Fibroblast of the aortic adventitia (primary cell): ENCODE results near the gene ECHS1. TPM values are rescaled to one million over a fixed set of nuclear protein-coding genes. Genes with fewer than 3 reads are reported as not detected.

Experiments used
- DNase-seq: peaks from one replicate; pipeline ENCODE4 v3.0.0-alpha.2; 2010; ENCODE audit warnings: low read depth
- H3K4me3 ChIP-seq: 2 replicates; pipeline ENCODE4 v1.5.1; 2011; ENCODE audit warnings: low read depth, mild to moderate bottlenecking, control low read depth, low read length, moderate library complexity
- CTCF ChIP-seq: IDR thresholded peaks from 2 replicates; pipeline ENCODE4 v1.5.1; 2011; ENCODE audit warnings: mild to moderate bottlenecking, low read length, control low read depth, inconsistent platforms; ENCODE audit not compliant: insufficient read depth
- total RNA-seq: library from RNA; depleted of rRNA; stranded (reverse); fragments of >200 nt; gene quantifications from 2 replicates; pipeline ENCODE4 v1.2.3, GENCODE V29; 2012; ENCODE audit warnings: low replicate concordance

Gene ECHS1
- total RNA-seq, 1 donor, result 47.3 TPM

- H3K4me3 ChIP-seq, result no peak overlapping the region
- DNase-seq, result no peak
- no peak for TF ChIP-seq CTCF
Observed at GRCh38 chr10:133384071-133384470, 10.9 kb upstream of the ECHS1 start.

- TF ChIP-seq CTCF, result no peak
- no peak overlapping the region for H3K4me3 ChIP-seq
- DNase-seq, result no peak
Observed at GRCh38 chr10:133383551-133383950, 10.4 kb upstream of the ECHS1 start.

GRCh38 chr10:133381036-133381435, 7.9 kb upstream of the ECHS1 start:
- no peak for TF ChIP-seq CTCF
- H3K4me3 ChIP-seq, result no peak overlapping the region
- DNase-seq, result no peak

- TF ChIP-seq CTCF, result no peak
- DNase-seq, result no peak
- peak overlapping the region; percentile 65 for H3K4me3 ChIP-seq
Observed at GRCh38 chr10:133379801-133380666, 6.9 kb upstream of the ECHS1 start.

GRCh38 chr10:133379152-133379800, 6.1 kb upstream of the ECHS1 start, which contains the start of gene PAOX:
Gene PAOX, plus strand, starts transcription at chr10:133379262. Its CDS starts 55 bp downstream, at chr10:133379317.
- H3K4me3 ChIP-seq, result peak within 1 kb of the TSS; percentile 74
- TF ChIP-seq CTCF, result no peak
- peak; percentile 56 for DNase-seq

GRCh38 chr10:133378251-133379096, 5.3 kb upstream of the ECHS1 start:
- peak overlapping the region; percentile 74 for H3K4me3 ChIP-seq
- DNase-seq, result peak; percentile 35
- no peak for TF ChIP-seq CTCF
